OCI-LY7 (cell line): ENCODE measurements around the gene SLC19A1. TPM values are rescaled to one million over a fixed set of nuclear protein-coding genes. Genes with fewer than 3 reads are reported as not detected.

ENCODE experiments used
- BruUV-seq: library from RNA; stranded (reverse); fragments of 400-500 nt; replicated peaks from 2 replicates; lab custom pipeline; 2021; lab: Mats Ljungman, UMichigan
- CTCF ChIA-PET: fragments of 300-600 bp; sonication (Branson Sonifier 250); formaldehyde crosslinking; loops from one replicate; lab custom pipeline; 2022; ENCODE audit warnings: antibody characterized with exemption; ENCODE audit not compliant: unreplicated experiment; lab: Charles Lee
- POLR2A ChIA-PET: fragments of 300-600 bp; sonication (Branson Sonifier 250); formaldehyde crosslinking; loops from one replicate; lab custom pipeline; 2022; ENCODE audit warnings: antibody characterized with exemption; lab: Charles Lee
- DNase-seq: peaks from one replicate; pipeline ENCODE4 v3.0.0-alpha.2; 2015; ENCODE audit warnings: low spot score
- H2AFZ ChIP-seq: fragments of 200-600 bp; sonication (generic), shearing (Covaris generic); 2 replicates; pipeline ENCODE4 v1.6.1; 2014; ENCODE audit warnings: mild to moderate bottlenecking, antibody characterized with exemption, low read length, moderate library complexity
- H3K27ac ChIP-seq: fragments of 200-600 bp; sonication (generic); 2 replicates; pipeline ENCODE4 v1.5.1; 2014; ENCODE audit warnings: mixed run types, low read depth, mild to moderate bottlenecking, moderate library complexity, low read length, inconsistent platforms; ENCODE audit not compliant: poor library complexity, severe bottlenecking
- H3K36me3 ChIP-seq: fragments of 200-600 bp; sonication (generic); 2 replicates; pipeline ENCODE4 v1.6.1; 2014; ENCODE audit warnings: mild to moderate bottlenecking, antibody characterized with exemption, low read length, moderate library complexity, mixed read lengths; ENCODE audit not compliant: insufficient read depth
- H3K4me1 ChIP-seq: fragments of 200-600 bp; sonication (generic); 2 replicates; pipeline ENCODE4 v1.5.1; 2014; ENCODE audit warnings: mild to moderate bottlenecking, low read length; ENCODE audit not compliant: insufficient read depth, poor library complexity, severe bottlenecking
- H3K4me2 ChIP-seq: fragments of 200-600 bp; sonication (generic); 2 replicates; pipeline ENCODE4 v1.6.1; 2014; ENCODE audit warnings: mild to moderate bottlenecking, low read length
- H3K4me3 ChIP-seq: fragments of 200-600 bp; sonication (generic); 2 replicates; pipeline ENCODE4 v1.5.1; 2014; ENCODE audit warnings: mild to moderate bottlenecking, low read depth, low read length; ENCODE audit not compliant: poor library complexity, severe bottlenecking
- H3K79me2 ChIP-seq: fragments of 200-600 bp; sonication (generic); 2 replicates; pipeline ENCODE4 v1.6.1; 2016; ENCODE audit warnings: low read depth, mild to moderate bottlenecking, low read length, moderate library complexity, mixed read lengths; ENCODE audit not compliant: insufficient read depth
- H3K9me2 ChIP-seq: fragments of 200-600 bp; sonication (generic); 2 replicates; pipeline ENCODE4 v1.6.1; 2016; ENCODE audit warnings: mild to moderate bottlenecking, low read length, mixed read lengths; ENCODE audit not compliant: insufficient read depth
- H3K9me3 ChIP-seq: fragments of 200-600 bp; sonication (generic); 2 replicates; pipeline ENCODE4 v1.6.1; 2014; ENCODE audit warnings: mild to moderate bottlenecking, mixed run types, low read length, mixed read lengths
- H4K20me1 ChIP-seq: fragments of 200-600 bp; sonication (generic); 2 replicates; pipeline ENCODE4 v1.6.1; 2014; ENCODE audit warnings: mild to moderate bottlenecking, antibody characterized with exemption, low read length, moderate library complexity, mixed read lengths; ENCODE audit not compliant: insufficient read depth
- CTCF ChIP-seq: fragments of 200-600 bp; sonication (generic); conservative IDR thresholded peaks from 2 replicates; pipeline ENCODE4 v1.5.1; 2014; ENCODE audit warnings: mild to moderate bottlenecking, antibody characterized with exemption, low read length, moderate library complexity, mixed read lengths
- EZH2phosphoT487 ChIP-seq: fragments of 200-600 bp; sonication (generic); IDR thresholded peaks from 2 replicates; pipeline ENCODE4 v1.6.1; 2018; ENCODE audit warnings: low read depth, borderline replicate concordance, mild to moderate bottlenecking, mixed run types, antibody characterized with exemption, low read length, moderate library complexity, mixed read lengths
- intact Hi-C: fragments of 100-400 bp; cut with micrococcal nuclease; formaldehyde crosslinking; loops from one replicate; pipeline ENCODE4 v1.10.0; 2022; ENCODE audit not compliant: unreplicated experiment
- total RNA-seq, 2 experiments: library from RNA; depleted of rRNA in 1 of 2; stranded (reverse); fragments of >200 nt in 1 of 2; shearing (Covaris generic) in 1 of 2; gene quantifications; 2 replicates each; pipeline ENCODE4 v1.2.3, GENCODE V29; 2014 to 2022

The SLC19A1 gene
- total RNA-seq, 2 experiments from 2014 or later, result 17.9 to 41.2 TPM

- no peak for DNase-seq
- Histone ChIP-seq H4K20me1 (no peaks in the 10 kb centered on the region), H3K9me3 (peaks cover 13% of the 10 kb centered on the region; the same call in 1 of the 2 replicates), H3K27ac (no peak overlapping the region), H3K36me3 (peaks cover 56% of the 10 kb centered on the region), H2AFZ (no peak overlapping the region), H3K4me1 (no peaks in the 10 kb centered on the region), H3K79me2 (no peaks in the 10 kb centered on the region), H3K4me3 (no peak overlapping the region), H3K9me2 (no peaks in the 10 kb centered on the region), H3K4me2 (no peak overlapping the region)
- no TSS peak for BruUV-seq
- ChIA-PET CTCF (no interaction called here), POLR2A (interaction anchor here (0.6 kb wide), 1 partner anchor 705 kb away, joined by 3 read pairs; no protein-coding TSS in a partner anchor)
- intact Hi-C loops, result no loop called here
- TF ChIP-seq EZH2phosphoT487 (no peak), CTCF (no peak)
These were observed 16.9 kb downstream of the SLC19A1 start for GRCh38 chr21:45525153-45525909.

GRCh38 chr21:45524756-45525152, 17.5 kb downstream of the SLC19A1 start:
- Histone ChIP-seq H3K4me1 (no peaks in the 10 kb centered on the region), H3K9me3 (peaks cover 19% of the 10 kb centered on the region; the same call in 1 of the 2 replicates), H3K4me2 (no peak overlapping the region), H2AFZ (no peak overlapping the region), H3K27ac (no peak overlapping the region), H3K36me3 (peaks cover 56% of the 10 kb centered on the region), H3K79me2 (no peaks in the 10 kb centered on the region), H3K4me3 (no peak overlapping the region), H3K9me2 (no peaks in the 10 kb centered on the region), H4K20me1 (no peaks in the 10 kb centered on the region)
- TF ChIP-seq EZH2phosphoT487 (no peak), CTCF (no peak)
- no TSS peak for BruUV-seq
- DNase-seq, result no peak
- intact Hi-C loops, result no loop called here
- ChIA-PET POLR2A (interaction anchor here (0.6 kb wide), 1 partner anchor 706 kb away, joined by 3 read pairs; no protein-coding TSS in a partner anchor), CTCF (no interaction called here)
